Upper lobe of left lung (tissue), 4 donors: Measurements from ENCODE around the gene AGAP9.
"Not testable (repeated sequence)": the region's sequence is repeated elsewhere in the genome, so short reads cannot be mapped to it uniquely, and the experiment has no call there.

Experiments used
- EP300 ChIP-seq, 4 donors: sonication (generic); formaldehyde crosslinking; IDR thresholded peaks; one replicate each; pipeline ENCODE4 v1.5.1; 2017; ENCODE audit warnings: antibody characterized with exemption in 4 of 4, control low read depth in 2 of 4
- POLR2A ChIP-seq, 4 donors: fragments of 450-650 bp; IDR thresholded peaks; one replicate each; pipeline ENCODE4 v1.5.1; 2016 to 2017; ENCODE audit warnings: antibody characterized with exemption in 4 of 4, mild to moderate bottlenecking in 2 of 4
- TF ChIP-seq, protein P1 (sequence below), 6 experiments: fragments of 450-650 bp in 4 of 6; fragments of 200-600 bp in 2 of 6; sonication (generic) in 2 of 6; IDR thresholded peaks; one replicate each; pipeline ENCODE4 v1.5.1; 2016 to 2019; ENCODE audit warnings: antibody characterized with exemption in 6 of 6

DNA sequence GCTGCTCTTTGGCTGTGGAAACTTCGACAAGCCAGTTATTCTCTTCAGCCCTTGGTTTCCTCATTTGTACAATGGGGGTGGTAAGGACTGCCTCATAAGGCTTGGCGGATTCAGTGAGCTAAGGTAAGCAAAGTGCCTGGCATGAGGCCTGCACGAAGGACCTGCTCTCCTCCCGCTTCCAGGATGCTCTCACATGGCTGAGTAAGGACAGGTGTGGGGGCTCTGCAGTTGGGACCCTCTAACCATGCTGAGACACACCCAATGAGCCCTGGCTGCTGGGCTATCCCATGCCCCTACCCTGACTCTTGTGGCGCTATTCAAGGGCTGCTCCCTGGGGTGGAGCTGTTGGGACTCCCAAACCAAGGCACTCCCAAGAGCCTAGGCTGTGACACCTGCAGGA lies 48.3 kb downstream of the AGAP9 start:
- TF ChIP-seq, protein P1, sequence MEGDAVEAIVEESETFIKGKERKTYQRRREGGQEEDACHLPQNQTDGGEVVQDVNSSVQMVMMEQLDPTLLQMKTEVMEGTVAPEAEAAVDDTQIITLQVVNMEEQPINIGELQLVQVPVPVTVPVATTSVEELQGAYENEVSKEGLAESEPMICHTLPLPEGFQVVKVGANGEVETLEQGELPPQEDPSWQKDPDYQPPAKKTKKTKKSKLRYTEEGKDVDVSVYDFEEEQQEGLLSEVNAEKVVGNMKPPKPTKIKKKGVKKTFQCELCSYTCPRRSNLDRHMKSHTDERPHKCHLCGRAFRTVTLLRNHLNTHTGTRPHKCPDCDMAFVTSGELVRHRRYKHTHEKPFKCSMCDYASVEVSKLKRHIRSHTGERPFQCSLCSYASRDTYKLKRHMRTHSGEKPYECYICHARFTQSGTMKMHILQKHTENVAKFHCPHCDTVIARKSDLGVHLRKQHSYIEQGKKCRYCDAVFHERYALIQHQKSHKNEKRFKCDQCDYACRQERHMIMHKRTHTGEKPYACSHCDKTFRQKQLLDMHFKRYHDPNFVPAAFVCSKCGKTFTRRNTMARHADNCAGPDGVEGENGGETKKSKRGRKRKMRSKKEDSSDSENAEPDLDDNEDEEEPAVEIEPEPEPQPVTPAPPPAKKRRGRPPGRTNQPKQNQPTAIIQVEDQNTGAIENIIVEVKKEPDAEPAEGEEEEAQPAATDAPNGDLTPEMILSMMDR (IDR thresholded peaks at IDR 0.05): not testable (repeated sequence)
- TF ChIP-seq EP300, POLR2A (IDR thresholded peaks at IDR 0.05): not testable (repeated sequence)
